Activated naive CD8-positive, alpha-beta T cell (primary cell): ENCODE data around the gene FADS2.

Source experiments
- H3K27ac Mint-ChIP-seq: one replicate; pipeline ENCODE4 v1.8.0; 2021; ENCODE audit warnings: mixed read lengths
- H3K27me3 Mint-ChIP-seq: one replicate; pipeline ENCODE4 v1.8.0; 2021; ENCODE audit warnings: mixed read lengths
- H3K36me3 Mint-ChIP-seq: one replicate; pipeline ENCODE4 v1.8.0; 2021; ENCODE audit warnings: mixed read lengths
- H3K4me1 Mint-ChIP-seq: one replicate; pipeline ENCODE4 v1.8.0; 2021; ENCODE audit warnings: low read depth, mixed read lengths
- H3K4me3 Mint-ChIP-seq: one replicate; pipeline ENCODE4 v1.8.0; 2021; ENCODE audit warnings: mild to moderate bottlenecking, mixed read lengths
- H3K9me3 Mint-ChIP-seq: one replicate; pipeline ENCODE4 v1.8.0; 2021; ENCODE audit warnings: low read depth, mixed read lengths

FADS2 gene

GRCh38 chr11:61861634-61862033, 33.5 kb downstream of the FADS2 start:
- H3K27ac Mint-ChIP-seq = no peak overlapping the region
- H3K4me1 Mint-ChIP-seq = no peaks in the 10 kb centered on the region
- H3K9me3 Mint-ChIP-seq = no peaks in the 10 kb centered on the region
- no peak overlapping the region for H3K4me3 Mint-ChIP-seq
- H3K36me3 Mint-ChIP-seq = no peaks in the 10 kb centered on the region
- no peaks in the 10 kb centered on the region for H3K27me3 Mint-ChIP-seq

- no peaks in the 10 kb centered on the region for H3K27me3 Mint-ChIP-seq
- H3K4me3 Mint-ChIP-seq = no peak overlapping the region
- H3K36me3 Mint-ChIP-seq = no peaks in the 10 kb centered on the region
- no peak overlapping the region for H3K27ac Mint-ChIP-seq
- H3K9me3 Mint-ChIP-seq = no peaks in the 10 kb centered on the region
- H3K4me1 Mint-ChIP-seq = no peaks in the 10 kb centered on the region
These were observed 34.8 kb downstream of the FADS2 start for GRCh38 chr11:61862714-61863547.

GRCh38 chr11:61863548-61864081, 35.5 kb downstream of the FADS2 start:
- Mint-ChIP-seq H3K9me3 (no peaks in the 10 kb centered on the region), H3K27ac (no peak overlapping the region), H3K4me1 (no peaks in the 10 kb centered on the region), H3K27me3 (no peaks in the 10 kb centered on the region), H3K36me3 (no peaks in the 10 kb centered on the region), H3K4me3 (no peak overlapping the region)

GRCh38 chr11:61864814-61865775, 37.0 kb downstream of the FADS2 start:
- H3K9me3 Mint-ChIP-seq = no peaks in the 10 kb centered on the region
- H3K4me1 Mint-ChIP-seq = no peaks in the 10 kb centered on the region
- H3K36me3 Mint-ChIP-seq = no peaks in the 10 kb centered on the region
- H3K27ac Mint-ChIP-seq = no peak overlapping the region
- no peaks in the 10 kb centered on the region for H3K27me3 Mint-ChIP-seq
- H3K4me3 Mint-ChIP-seq = no peak overlapping the region

- Mint-ChIP-seq H3K4me1 (peaks cover 2% of the 10 kb centered on the region), H3K27me3 (no peaks in the 10 kb centered on the region), H3K27ac (no peak overlapping the region), H3K9me3 (no peaks in the 10 kb centered on the region), H3K4me3 (no peak overlapping the region), H3K36me3 (no peaks in the 10 kb centered on the region)
These were observed 38.3 kb downstream of the FADS2 start for GRCh38 chr11:61866231-61866957.

GRCh38 chr11:61866958-61867343, 38.9 kb downstream of the FADS2 start:
- Mint-ChIP-seq H3K9me3 (no peaks in the 10 kb centered on the region), H3K36me3 (no peaks in the 10 kb centered on the region), H3K27ac (no peak overlapping the region), H3K27me3 (no peaks in the 10 kb centered on the region), H3K4me1 (peaks cover 2% of the 10 kb centered on the region), H3K4me3 (no peak overlapping the region)

GRCh38 chr11:61868571-61869428, 40.7 kb downstream of the FADS2 start:
- Mint-ChIP-seq H3K36me3 (no peaks in the 10 kb centered on the region), H3K4me3 (no peak overlapping the region), H3K4me1 (peaks cover 2% of the 10 kb centered on the region), H3K9me3 (no peaks in the 10 kb centered on the region), H3K27ac (no peak overlapping the region), H3K27me3 (no peaks in the 10 kb centered on the region)

GRCh38 chr11:61869429-61869707, 41.3 kb downstream of the FADS2 start:
- Mint-ChIP-seq H3K27ac (no peak overlapping the region), H3K9me3 (no peaks in the 10 kb centered on the region), H3K27me3 (no peaks in the 10 kb centered on the region), H3K4me3 (no peak overlapping the region), H3K4me1 (peaks cover 2% of the 10 kb centered on the region), H3K36me3 (no peaks in the 10 kb centered on the region)

GRCh38 chr11:61869708-61870451, 41.8 kb downstream of the FADS2 start:
- no peaks in the 10 kb centered on the region for H3K27me3 Mint-ChIP-seq
- peaks cover 2% of the 10 kb centered on the region for H3K4me1 Mint-ChIP-seq
- no peaks in the 10 kb centered on the region for H3K9me3 Mint-ChIP-seq
- no peak overlapping the region for H3K27ac Mint-ChIP-seq
- H3K4me3 Mint-ChIP-seq = no peak overlapping the region
- no peaks in the 10 kb centered on the region for H3K36me3 Mint-ChIP-seq

GRCh38 chr11:61870541-61871031, 42.5 kb downstream of the FADS2 start:
- no peaks in the 10 kb centered on the region for H3K9me3 Mint-ChIP-seq
- no peaks in the 10 kb centered on the region for H3K27me3 Mint-ChIP-seq
- H3K4me3 Mint-ChIP-seq = no peak overlapping the region
- H3K27ac Mint-ChIP-seq = no peak overlapping the region
- no peaks in the 10 kb centered on the region for H3K36me3 Mint-ChIP-seq
- H3K4me1 Mint-ChIP-seq = peaks cover 2% of the 10 kb centered on the region

GRCh38 chr11:61871158-61871597, 43.1 kb downstream of the FADS2 start:
- Mint-ChIP-seq H3K27ac (no peak overlapping the region), H3K4me1 (peaks cover 2% of the 10 kb centered on the region), H3K36me3 (no peaks in the 10 kb centered on the region), H3K9me3 (no peaks in the 10 kb centered on the region), H3K27me3 (no peaks in the 10 kb centered on the region), H3K4me3 (no peak overlapping the region)

- Mint-ChIP-seq H3K27me3 (no peaks in the 10 kb centered on the region), H3K4me3 (no peak overlapping the region), H3K9me3 (no peaks in the 10 kb centered on the region), H3K36me3 (no peaks in the 10 kb centered on the region), H3K27ac (no peak overlapping the region), H3K4me1 (peaks cover 2% of the 10 kb centered on the region)
These were observed 45.0 kb downstream of the FADS2 start for GRCh38 chr11:61872935-61873565.
